Mesenchymal stem cell (in vitro differentiated cells and primary cell): ENCODE data around the gene DERA.
"Not testable (repeated sequence)": the region's sequence is repeated elsewhere in the genome, so short reads cannot be mapped to it uniquely, and the experiment has no call there.

Source experiments
- DNase-seq: peaks from one replicate; pipeline ENCODE4 v3.0.0-alpha.2; 2013
- H2AFZ ChIP-seq: one replicate; pipeline ENCODE4 v1.6.1; 2013; ENCODE audit warnings: low read depth, mild to moderate bottlenecking, control low read depth, inconsistent platforms, low read length, moderate library complexity
- H2AK5ac ChIP-seq: 2 replicates; pipeline ENCODE4 v1.6.1; 2013; ENCODE audit warnings: low read length, moderate library complexity, mild to moderate bottlenecking, inconsistent platforms; ENCODE audit not compliant: severe bottlenecking
- H2BK120ac ChIP-seq: one replicate; pipeline ENCODE4 v1.6.1; 2013; ENCODE audit warnings: low read depth, mild to moderate bottlenecking, inconsistent platforms, low read length, moderate library complexity
- H2BK12ac ChIP-seq, 2 experiments: one replicate each; pipeline ENCODE4 v1.6.1; 2013; ENCODE audit warnings: inconsistent platforms in 2 of 2, low read length in 2 of 2, mild to moderate bottlenecking in 2 of 2, moderate library complexity in 2 of 2, control low read depth in 1 of 2
- H2BK15ac ChIP-seq: one replicate; pipeline ENCODE4 v1.6.1; 2013; ENCODE audit warnings: mild to moderate bottlenecking, low read depth, inconsistent platforms; ENCODE audit not compliant: poor library complexity, severe bottlenecking
- H2BK5ac ChIP-seq: 2 replicates; pipeline ENCODE4 v1.6.1; 2013; ENCODE audit warnings: low read depth, mild to moderate bottlenecking, low read length, control low read depth, inconsistent platforms; ENCODE audit not compliant: poor library complexity, severe bottlenecking
- H3K14ac ChIP-seq, 2 experiments: one replicate each; pipeline ENCODE4 v1.6.1; 2013; ENCODE audit warnings: inconsistent platforms in 2 of 2, low read length in 2 of 2, control low read depth in 1 of 2, mild to moderate bottlenecking in 1 of 2, moderate library complexity in 1 of 2
- H3K18ac ChIP-seq, 2 experiments: one replicate each; pipeline ENCODE4 v1.6.1; 2013; ENCODE audit warnings: inconsistent platforms in 2 of 2, low read length in 2 of 2, control low read depth in 1 of 2, low read depth in 1 of 2, mild to moderate bottlenecking in 1 of 2
- H3K23ac ChIP-seq, 2 experiments: one replicate each; pipeline ENCODE4 v1.6.1; 2013; ENCODE audit warnings: inconsistent platforms in 2 of 2, low read length in 2 of 2, mild to moderate bottlenecking in 2 of 2, moderate library complexity in 2 of 2, control low read depth in 1 of 2
- H3K27ac ChIP-seq: 2 replicates; pipeline ENCODE4 v1.5.1; 2013; ENCODE audit warnings: mild to moderate bottlenecking, moderate library complexity, low read length, control low read depth, inconsistent platforms; ENCODE audit not compliant: poor library complexity, severe bottlenecking
- H3K27me3 ChIP-seq, 2 experiments: 2 replicates each; pipeline versions ENCODE4 v1.6.1 to v1.7.0; 2013; ENCODE audit warnings: low read length in 2 of 2, mild to moderate bottlenecking in 2 of 2, moderate library complexity in 2 of 2, control low read depth in 1 of 2, inconsistent platforms in 1 of 2; ENCODE audit not compliant: control insufficient read depth in 1 of 2, insufficient read depth in 1 of 2
- H3K36me3 ChIP-seq, 2 experiments: 2 replicates each; pipeline versions ENCODE4 v1.6.1 to v1.7.0; 2013; ENCODE audit warnings: low read length in 2 of 2, control low read depth in 1 of 2, inconsistent platforms in 1 of 2, low read depth in 1 of 2, mild to moderate bottlenecking in 1 of 2; ENCODE audit not compliant: insufficient read depth in 2 of 2, control insufficient read depth in 1 of 2
- H3K4ac ChIP-seq, 2 experiments: one replicate each; pipeline ENCODE4 v1.6.1; 2013; ENCODE audit warnings: inconsistent platforms in 2 of 2, low read length in 2 of 2, mild to moderate bottlenecking in 2 of 2, moderate library complexity in 2 of 2, control low read depth in 1 of 2, low read depth in 1 of 2
- H3K4me1 ChIP-seq: 2 replicates; pipeline ENCODE4 v1.6.1; 2013; ENCODE audit warnings: low read depth, low read length, control low read depth; ENCODE audit not compliant: control insufficient read depth, insufficient read depth
- H3K4me2 ChIP-seq: 2 replicates; pipeline ENCODE4 v1.6.1; 2013; ENCODE audit warnings: low read length, mild to moderate bottlenecking, inconsistent platforms; ENCODE audit not compliant: poor library complexity, severe bottlenecking
- H3K4me3 ChIP-seq, 2 experiments: 2 replicates each; pipeline versions ENCODE4 v1.5.1 to v1.7.0; 2013; ENCODE audit warnings: low read length in 2 of 2, mild to moderate bottlenecking in 2 of 2, control low read depth in 1 of 2, low read depth in 1 of 2; ENCODE audit not compliant: insufficient read depth in 1 of 2
- H3K79me1 ChIP-seq: replicated peaks from 2 replicates; pipeline ENCODE4 v1.6.1; 2013; ENCODE audit warnings: mild to moderate bottlenecking, control low read depth, low read length, inconsistent platforms; ENCODE audit not compliant: poor library complexity, severe bottlenecking
- H3K9ac ChIP-seq: 2 replicates; pipeline ENCODE4 v1.7.0; 2013; ENCODE audit warnings: mild to moderate bottlenecking, low read length, moderate library complexity
- H3K9me3 ChIP-seq: 2 replicates; pipeline ENCODE4 v1.7.0; 2013; ENCODE audit warnings: mild to moderate bottlenecking, low read length; ENCODE audit not compliant: control insufficient read depth
- H4K8ac ChIP-seq: one replicate; pipeline ENCODE4 v1.6.1; 2013; ENCODE audit warnings: inconsistent platforms, mild to moderate bottlenecking, low read length, moderate library complexity
- H4K91ac ChIP-seq: one replicate; pipeline ENCODE4 v1.6.1; 2013; ENCODE audit warnings: mild to moderate bottlenecking, low read length, inconsistent platforms
- WGBS: methylation state at CpG from one replicate; pipeline ENCODE4 v1.1.7; 2013; ENCODE audit warnings: mixed read lengths; 5-methylcytosine and 5-hydroxymethylcytosine counted together

The DERA gene

DNA sequence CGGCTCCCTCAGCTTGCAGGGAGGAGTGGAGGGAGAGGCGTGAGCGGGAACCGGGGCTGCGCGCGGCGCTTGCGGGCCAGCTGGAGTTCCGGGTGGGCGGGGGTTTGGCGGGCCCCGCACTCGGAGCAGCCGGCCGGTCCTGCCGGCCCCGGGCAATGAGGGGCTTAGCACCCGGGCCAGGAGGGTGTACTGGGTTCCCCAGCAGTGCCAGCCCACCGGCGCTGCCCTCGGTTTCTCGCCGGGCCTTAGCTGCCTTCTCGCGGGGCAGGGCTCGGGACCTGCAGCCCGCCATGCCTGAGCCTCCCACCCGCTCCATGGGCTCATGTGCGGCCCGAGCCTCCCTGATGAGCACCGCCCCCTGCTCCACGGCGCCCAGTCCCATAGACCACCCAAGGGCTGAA, 146.2 kb downstream of the DERA start:
- not testable (repeated sequence) for H3K79me1 ChIP-seq, H2BK120ac ChIP-seq, H3K9ac ChIP-seq, H3K4me1 ChIP-seq, H2BK5ac ChIP-seq, H3K4ac ChIP-seq, H4K91ac ChIP-seq, DNase-seq, H2AK5ac ChIP-seq, H3K23ac ChIP-seq, H3K36me3 ChIP-seq, H2BK12ac ChIP-seq, H2AFZ ChIP-seq, H3K14ac ChIP-seq, H3K9me3 ChIP-seq, H3K27ac ChIP-seq, H3K4me2 ChIP-seq, H4K8ac ChIP-seq, H3K27me3 ChIP-seq, H3K4me3 ChIP-seq, H3K18ac ChIP-seq, H2BK15ac ChIP-seq
- 98% methylated on average over 23 of the region's 34 CpGs for WGBS

- H2AK5ac ChIP-seq, result no peak overlapping the region
- no peak overlapping the region for H3K23ac ChIP-seq
- no peak overlapping the region for H4K91ac ChIP-seq
- H2BK12ac ChIP-seq, result no peak overlapping the region
- no peak overlapping the region for H2BK5ac ChIP-seq
- H2AFZ ChIP-seq, result no peak overlapping the region
- H3K4ac ChIP-seq, result no peak overlapping the region
- H3K36me3 ChIP-seq, result no peaks in the 10 kb centered on the region
- H3K9me3 ChIP-seq, result no peaks in the 10 kb centered on the region
- H2BK15ac ChIP-seq, result no peak overlapping the region
- H3K14ac ChIP-seq, result no peak overlapping the region
- no peaks in the 10 kb centered on the region for H3K4me1 ChIP-seq
- no peak overlapping the region for H3K4me2 ChIP-seq
- H3K27ac ChIP-seq, result no peak overlapping the region
- no peak overlapping the region for H4K8ac ChIP-seq
- H3K18ac ChIP-seq, result no peak overlapping the region
- no peak for DNase-seq
- H3K9ac ChIP-seq, result no peak overlapping the region
- WGBS, result no CpG with 5 or more reads among the region's 1 CpG
- H3K27me3 ChIP-seq, result no peaks in the 10 kb centered on the region
- no peak overlapping the region for H2BK120ac ChIP-seq
- H3K4me3 ChIP-seq, result no peak overlapping the region
- H3K79me1 ChIP-seq, result no peaks in the 10 kb centered on the region
These were observed 151.5 kb downstream of the DERA start for GRCh38 chr12:16062611-16063010.

- Histone ChIP-seq H3K23ac (no peak overlapping the region), H2AK5ac (no peak overlapping the region), H3K9ac (no peak overlapping the region), H4K91ac (no peak overlapping the region), H3K4me2 (no peak overlapping the region), H2BK12ac (no peak overlapping the region), H3K14ac (no peak overlapping the region), H3K27ac (no peak overlapping the region), H2BK15ac (no peak overlapping the region), H3K18ac (no peak overlapping the region), H3K4me3 (no peak overlapping the region), H3K79me1 (no peaks in the 10 kb centered on the region), H2BK5ac (no peak overlapping the region), H3K9me3 (no peaks in the 10 kb centered on the region), H3K4ac (no peak overlapping the region), H3K4me1 (no peaks in the 10 kb centered on the region), H3K36me3 (no peaks in the 10 kb centered on the region), H4K8ac (no peak overlapping the region), H2BK120ac (no peak overlapping the region), H2AFZ (no peak overlapping the region), H3K27me3 (no peaks in the 10 kb centered on the region)
- WGBS, result no CpG with 5 or more reads among the region's 1 CpG
- no peak for DNase-seq
These were observed 152.6 kb downstream of the DERA start for GRCh38 chr12:16063726-16064125.

DNA sequence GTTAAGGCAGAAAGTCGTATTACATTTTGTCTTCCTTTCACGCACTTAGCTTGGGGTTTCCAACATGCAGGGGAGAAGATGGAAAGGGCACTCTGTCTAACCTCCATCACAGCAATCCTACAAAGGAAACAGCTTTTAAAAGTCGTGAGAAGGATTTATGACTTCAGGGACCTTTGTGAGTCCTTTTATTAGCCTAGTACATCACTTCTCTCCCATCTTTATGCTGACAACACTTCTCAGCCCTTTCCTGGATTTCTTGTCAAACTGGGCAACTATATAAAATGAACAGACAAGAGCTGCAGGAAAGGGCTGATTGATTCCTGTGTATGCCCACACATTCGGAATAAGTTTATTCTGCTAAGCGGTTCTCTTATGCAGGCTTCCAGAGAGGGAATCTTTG, 159.0 kb downstream of the DERA start:
- WGBS, result 43% methylated on average over 4 of the region's 5 CpGs
- H4K8ac ChIP-seq, result no peak overlapping the region
- H2BK120ac ChIP-seq, result no peak overlapping the region
- no peak overlapping the region for H3K4me3 ChIP-seq
- H2BK15ac ChIP-seq, result no peak overlapping the region
- no peak overlapping the region for H3K27ac ChIP-seq
- H3K79me1 ChIP-seq, result no peaks in the 10 kb centered on the region
- no peak overlapping the region for H3K4me2 ChIP-seq
- no peaks in the 10 kb centered on the region for H3K4me1 ChIP-seq
- H3K36me3 ChIP-seq, result no peaks in the 10 kb centered on the region
- no peak overlapping the region for H4K91ac ChIP-seq
- no peak overlapping the region for H3K9ac ChIP-seq
- H3K18ac ChIP-seq, result no peak overlapping the region
- no peak overlapping the region for H2AK5ac ChIP-seq
- no peak overlapping the region for H3K4ac ChIP-seq
- H3K14ac ChIP-seq, result no peak overlapping the region
- no peaks in the 10 kb centered on the region for H3K27me3 ChIP-seq
- H2BK12ac ChIP-seq, result no peak overlapping the region
- H3K23ac ChIP-seq, result no peak overlapping the region
- no peak overlapping the region for H2AFZ ChIP-seq
- H3K9me3 ChIP-seq, result no peaks in the 10 kb centered on the region
- H2BK5ac ChIP-seq, result no peak overlapping the region
- DNase-seq, result no peak
